ENCODE measurements around the gene PLEK. TPM values are rescaled to one million over a fixed set of nuclear protein-coding genes. Genes with fewer than 3 reads are reported as not detected.

The PLEK gene, protein sequence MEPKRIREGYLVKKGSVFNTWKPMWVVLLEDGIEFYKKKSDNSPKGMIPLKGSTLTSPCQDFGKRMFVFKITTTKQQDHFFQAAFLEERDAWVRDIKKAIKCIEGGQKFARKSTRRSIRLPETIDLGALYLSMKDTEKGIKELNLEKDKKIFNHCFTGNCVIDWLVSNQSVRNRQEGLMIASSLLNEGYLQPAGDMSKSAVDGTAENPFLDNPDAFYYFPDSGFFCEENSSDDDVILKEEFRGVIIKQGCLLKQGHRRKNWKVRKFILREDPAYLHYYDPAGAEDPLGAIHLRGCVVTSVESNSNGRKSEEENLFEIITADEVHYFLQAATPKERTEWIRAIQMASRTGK
- total RNA-seq, result not detected in 2 replicates

GRCh38 chr2:68365087-68365486 is at the start of gene PLEK:
PLEK (plus strand) TSS chr2:68365282; CDS start chr2:68365352, 70 bp downstream.

DNA sequence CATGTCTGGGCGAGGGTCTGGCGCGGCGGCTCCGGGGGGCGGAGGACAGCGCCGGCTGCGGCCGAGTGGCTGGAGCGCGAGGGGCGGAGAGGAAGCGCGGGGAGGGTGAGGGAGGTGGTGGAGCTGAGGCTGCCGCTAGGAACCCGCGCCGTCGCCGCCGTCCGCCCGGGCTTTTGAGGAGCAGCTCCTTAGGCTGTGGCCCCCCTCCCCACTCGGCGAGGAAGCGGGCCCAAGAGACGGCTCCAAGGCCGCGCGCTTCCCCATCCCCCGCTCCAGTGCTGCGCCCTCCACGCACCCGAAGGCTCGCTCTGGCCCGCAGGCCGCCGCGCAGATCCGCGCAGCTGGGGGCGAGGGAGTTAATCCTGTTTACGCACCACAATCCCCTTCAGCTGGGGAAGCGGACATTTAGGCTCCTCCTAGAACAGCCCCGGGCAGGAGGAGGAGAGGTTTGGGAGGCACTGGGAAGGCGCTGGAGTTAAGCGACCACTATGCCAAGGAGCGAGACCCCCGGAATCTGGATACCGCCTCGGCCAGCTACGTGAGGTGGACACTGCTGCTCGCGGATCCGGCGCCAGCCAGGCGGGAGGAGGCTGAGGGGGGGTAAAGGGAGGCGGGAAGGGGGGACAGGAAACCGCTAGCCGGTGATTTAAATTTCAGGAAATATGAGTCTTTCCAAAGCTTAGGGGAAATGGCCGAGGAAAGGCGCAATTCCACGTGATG is 45.5 kb upstream of the PLEK start, which contains the start of gene CNRIP1:
Gene CNRIP1 (minus strand): TSS at position 552 of the 720 bp plus-strand sequence. CDS start 549 bp downstream, at position 3.

Other genes with a start within 250 kb of the PLEK start
- 14.3 and 27.2 TPM in 2 replicates for gene PNO1, start 207.4 kb upstream of the PLEK start, total RNA-seq
- 15.7 and 27.5 TPM in 2 replicates for gene PPP3R1, start 112.8 kb upstream of the PLEK start, total RNA-seq
- gene CNRIP1, start 45.3 kb upstream of the PLEK start, total RNA-seq, result 0.96 TPM in 1 of 2 replicates, not detected in the other
- 0.24 and 0.64 TPM in 2 replicates for gene FBXO48, start 102.0 kb downstream of the PLEK start, total RNA-seq
- gene APLF, start 102.3 kb downstream of the PLEK start, total RNA-seq, result 5.1 and 6.3 TPM in 2 replicates

Data from tracheal epithelial cell (primary cell).